RPMI8226 (cell line): ENCODE data around the gene TOMM20L.

Experiments used
- DNase-seq: peaks from one replicate; pipeline ENCODE4 v3.0.0-alpha.2; 2015

The TOMM20L gene

DNA sequence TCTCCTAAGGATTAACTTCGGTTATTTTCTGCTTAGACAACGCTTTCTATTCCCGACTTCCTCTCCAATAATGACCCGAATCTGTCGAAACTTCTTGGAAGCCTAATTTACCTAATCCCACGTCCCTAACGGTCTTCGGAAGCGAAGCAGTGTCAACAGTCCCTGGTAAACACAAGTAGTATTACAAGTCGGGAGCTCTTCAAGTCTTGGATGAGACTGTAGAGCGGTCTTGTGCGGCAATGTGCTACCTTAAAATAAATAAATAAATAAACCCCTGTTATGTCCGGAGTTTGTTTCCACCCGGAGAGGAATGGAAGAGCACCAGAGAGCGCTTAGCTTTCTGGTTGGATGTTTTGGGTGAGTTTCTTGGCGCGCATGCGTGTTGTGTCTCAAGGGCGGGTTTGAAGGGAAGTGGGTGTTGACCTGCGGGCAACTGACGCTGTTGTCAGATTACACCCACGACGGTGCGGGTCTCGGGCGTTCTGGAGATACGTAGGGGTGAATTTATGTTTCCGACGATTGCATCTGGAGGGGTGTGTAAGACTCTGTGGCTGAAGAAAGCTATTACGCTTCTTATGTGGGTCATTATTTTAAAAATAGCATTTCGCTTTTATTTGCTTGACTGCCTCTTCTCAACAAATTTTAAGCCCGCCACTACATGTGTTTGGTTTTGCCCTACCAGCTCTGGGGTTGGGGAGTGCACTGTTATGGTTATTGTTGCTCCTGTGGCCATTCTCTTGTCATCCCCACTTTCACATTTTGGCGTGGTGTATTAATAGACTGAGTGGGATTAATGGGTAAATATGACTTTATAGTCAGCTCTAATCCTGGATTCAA, 31.8 kb downstream of the TOMM20L start, which contains the start of the genes KIAA0586 and TIMM9:
Gene KIAA0586 (plus strand): TSS at position 439 of the 837 bp plus-strand sequence. CDS start 546 bp downstream, outside the sequence.
Gene TIMM9 (minus strand): TSS at position 251 of the 837 bp plus-strand sequence. CDS start 15,586 bp downstream, outside the sequence.
- DNase-seq = peak; percentile 95

DNA sequence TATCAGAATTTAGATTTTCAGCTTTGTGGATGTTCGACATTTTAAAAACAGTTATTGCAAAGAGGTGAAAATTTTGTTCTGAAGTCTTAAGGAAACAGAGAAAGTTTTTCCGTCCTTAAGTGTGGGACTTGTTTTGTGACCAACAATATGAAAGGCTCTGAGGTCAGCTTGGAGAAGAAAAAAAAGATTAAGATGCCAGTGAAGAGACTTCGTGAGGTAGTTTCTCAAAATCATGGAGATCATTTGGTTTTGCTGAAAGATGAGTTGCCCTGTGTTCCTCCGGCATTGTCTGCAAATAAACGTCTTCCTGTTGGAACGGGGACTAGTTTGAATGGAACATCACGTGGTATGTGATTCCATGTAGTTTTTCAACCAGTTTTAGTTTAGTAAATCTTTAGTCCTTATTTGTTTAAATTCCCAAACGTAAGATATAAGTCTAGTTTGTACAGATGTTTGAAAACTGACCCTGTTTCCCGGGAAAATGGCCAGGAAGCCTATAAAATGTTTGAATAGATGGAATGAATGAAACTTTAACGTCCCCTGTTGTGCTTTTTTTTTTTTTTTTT, 32.5 kb downstream of the TOMM20L start:
- DNase-seq = peak; percentile 40

DNA sequence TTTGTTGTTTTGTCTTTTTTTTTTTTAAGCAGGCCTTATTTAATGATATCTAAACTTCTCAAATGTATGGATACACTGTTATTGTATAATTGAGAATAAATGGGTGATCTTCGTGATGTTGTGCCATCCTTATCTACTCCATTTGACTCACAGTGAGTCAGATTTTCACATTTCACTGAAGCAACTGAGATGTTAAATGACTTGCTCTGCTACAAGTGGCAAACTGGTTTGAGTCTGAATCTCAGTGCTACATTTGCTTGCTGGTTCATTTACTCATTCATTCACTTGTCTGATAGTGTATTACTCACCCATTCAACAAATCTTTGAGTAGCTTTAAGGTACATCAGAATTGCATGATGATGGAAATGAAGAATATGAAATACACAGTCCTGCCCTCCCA, 34.4 kb downstream of the TOMM20L start:
- DNase-seq = no peak

DNA sequence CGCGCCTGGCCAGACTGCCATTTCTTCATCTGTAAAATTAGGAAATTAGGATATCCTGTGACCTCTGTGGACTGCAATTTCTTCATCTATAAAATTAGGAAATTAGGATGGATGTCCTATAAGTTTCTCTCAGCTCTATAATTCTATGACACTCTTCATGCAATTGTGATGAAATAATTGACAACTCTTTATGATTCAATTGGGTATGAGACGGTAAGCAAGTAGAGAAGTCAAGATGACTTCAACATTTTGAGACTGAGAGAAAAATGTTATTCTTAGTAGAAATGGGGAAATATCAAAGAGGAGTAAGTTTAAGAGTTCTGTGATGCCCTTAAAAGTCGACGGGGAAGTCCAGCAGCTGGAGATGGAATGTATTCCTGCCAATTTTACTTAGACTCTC, 43.7 kb downstream of the TOMM20L start:
- DNase-seq = no peak

DNA sequence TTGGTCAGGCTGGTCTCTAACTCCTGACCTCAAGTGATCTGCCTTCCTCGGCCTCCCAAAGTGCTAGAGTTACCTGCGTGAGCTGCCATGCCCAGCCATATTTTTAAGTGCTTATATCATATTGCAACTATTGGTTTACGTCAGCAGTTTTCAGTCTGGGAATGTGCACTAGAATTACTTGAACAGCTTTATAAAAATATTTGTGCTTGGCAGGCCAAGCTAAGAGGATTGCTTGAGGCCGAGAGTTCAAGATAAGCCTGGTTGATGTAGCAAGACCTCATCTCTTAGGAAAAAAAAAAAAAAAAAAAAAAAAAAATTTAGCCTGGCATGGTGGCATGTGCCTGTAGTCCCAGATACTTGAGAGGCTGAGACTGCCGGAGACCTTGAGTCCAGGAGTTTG, 48.9 kb downstream of the TOMM20L start:
- no peak for DNase-seq

DNA sequence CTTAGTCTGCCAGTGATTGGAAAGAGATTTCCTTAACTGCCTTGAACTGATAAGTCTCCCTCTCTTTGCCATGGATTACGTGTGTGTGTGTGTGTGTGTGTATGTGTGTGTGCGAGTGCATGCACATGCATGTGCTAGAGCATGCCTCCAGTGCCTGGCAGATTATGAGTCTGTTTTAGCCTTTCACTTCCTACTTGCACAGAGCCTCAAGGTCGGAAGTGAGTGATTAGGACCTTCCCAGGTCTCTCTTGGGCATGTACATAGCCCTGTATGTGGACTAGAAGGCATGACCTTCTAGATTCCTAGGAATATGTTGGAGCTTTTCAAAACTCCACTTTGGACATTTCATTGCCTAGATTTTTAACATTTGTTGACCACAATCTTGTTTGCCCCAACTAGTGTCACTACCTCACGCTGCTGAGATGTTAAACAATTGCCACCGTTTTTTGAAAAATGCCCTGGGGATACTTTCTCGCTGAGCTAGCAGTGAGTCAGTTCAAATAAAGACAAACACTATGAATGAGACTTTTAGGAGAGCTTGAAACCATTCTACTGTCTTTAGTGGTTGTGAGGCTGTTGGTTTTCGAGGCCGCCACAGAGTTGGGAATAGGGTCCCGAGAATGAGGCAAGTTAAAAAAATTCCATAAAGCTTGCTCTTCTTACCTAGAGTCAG, 60.0 kb downstream of the TOMM20L start:
- no peak for DNase-seq
